ACC112 (cell line): ENCODE results near the gene MAP7D1.
"Not testable (repeated sequence)": the region's sequence is repeated elsewhere in the genome, so short reads cannot be mapped to it uniquely, and the experiment has no call there.

Experiments used
- H2AFZ ChIP-seq: fragments of 200-600 bp; sonication (generic); one replicate; pipeline ENCODE4 v1.6.0; 2017; ENCODE audit warnings: antibody characterized with exemption, low read length; ENCODE audit not compliant: unreplicated experiment
- H3K27ac ChIP-seq: fragments of 200-600 bp; sonication (generic); 2 replicates; pipeline ENCODE4 v1.5.1; 2014; ENCODE audit warnings: low read depth, mild to moderate bottlenecking, antibody characterized with exemption, low read length, moderate library complexity
- H3K27me3 ChIP-seq: fragments of 200-600 bp; sonication (generic); 2 replicates; pipeline ENCODE4 v1.6.1; 2014; ENCODE audit warnings: mild to moderate bottlenecking, antibody characterized with exemption, low read length, moderate library complexity, mixed read lengths; ENCODE audit not compliant: insufficient read depth
- H3K36me3 ChIP-seq: fragments of 200-600 bp; sonication (generic); 2 replicates; pipeline ENCODE4 v1.6.1; 2016; ENCODE audit warnings: mild to moderate bottlenecking, antibody characterized with exemption, low read length, moderate library complexity, mixed read lengths; ENCODE audit not compliant: insufficient read depth
- H3K4me1 ChIP-seq: fragments of 200-600 bp; sonication (generic); one replicate; pipeline ENCODE4 v1.6.1; 2016; ENCODE audit warnings: low read length, mixed read lengths; ENCODE audit not compliant: insufficient read depth, unreplicated experiment, control insufficient read depth
- H3K4me3 ChIP-seq: fragments of 200-600 bp; sonication (generic); 2 replicates; pipeline ENCODE4 v1.5.1; 2014; ENCODE audit warnings: mild to moderate bottlenecking, low read depth, low read length
- H3K79me2 ChIP-seq: fragments of 200-600 bp; sonication (generic); one replicate; pipeline ENCODE4 v1.6.0; 2016; ENCODE audit warnings: low read length; ENCODE audit not compliant: control insufficient read depth, unreplicated experiment, insufficient read depth

MAP7D1 gene

DNA sequence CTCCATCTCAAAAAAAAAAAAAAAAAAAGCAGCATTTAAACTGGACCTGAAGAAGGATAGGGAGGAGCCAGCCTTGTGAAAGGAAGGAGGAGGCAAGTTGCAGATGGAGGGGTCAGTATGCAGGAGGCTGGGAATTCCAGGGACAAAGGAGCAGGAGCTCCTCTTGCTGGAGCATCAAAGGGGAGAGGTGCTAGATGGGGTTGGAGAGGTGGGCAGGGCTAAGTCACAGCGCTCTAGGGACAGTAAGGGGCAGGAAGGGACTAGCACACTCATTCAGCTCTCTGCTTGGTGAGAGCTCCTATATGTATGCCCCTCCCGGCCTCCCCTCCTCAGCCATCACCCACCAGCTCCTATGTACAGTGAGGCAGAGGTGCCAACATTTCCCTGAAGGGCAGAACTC lies 26.8 kb downstream of the MAP7D1 start:
- Histone ChIP-seq H2AFZ (no peak overlapping the region), H3K27me3 (no peaks in the 10 kb centered on the region), H3K27ac (peak overlapping the region; percentile 9; the same call in 1 of the 2 replicates), H3K4me1 (peaks cover 3% of the 10 kb centered on the region), H3K79me2 (no peaks in the 10 kb centered on the region), H3K4me3 (no peak overlapping the region), H3K36me3 (peaks cover 8% of the 10 kb centered on the region; the same call in 1 of the 2 replicates)

GRCh38 chr1:36183309-36183856 lies 27.4 kb downstream of the MAP7D1 start:
- Histone ChIP-seq H3K4me1 (peaks cover 8% of the 10 kb centered on the region), H3K27me3 (no peaks in the 10 kb centered on the region), H3K27ac (peak overlapping the region; percentile 9; the same call in 1 of the 2 replicates), H2AFZ (no peak overlapping the region), H3K79me2 (no peaks in the 10 kb centered on the region), H3K36me3 (peaks cover 8% of the 10 kb centered on the region; the same call in 1 of the 2 replicates), H3K4me3 (no peak overlapping the region)

DNA sequence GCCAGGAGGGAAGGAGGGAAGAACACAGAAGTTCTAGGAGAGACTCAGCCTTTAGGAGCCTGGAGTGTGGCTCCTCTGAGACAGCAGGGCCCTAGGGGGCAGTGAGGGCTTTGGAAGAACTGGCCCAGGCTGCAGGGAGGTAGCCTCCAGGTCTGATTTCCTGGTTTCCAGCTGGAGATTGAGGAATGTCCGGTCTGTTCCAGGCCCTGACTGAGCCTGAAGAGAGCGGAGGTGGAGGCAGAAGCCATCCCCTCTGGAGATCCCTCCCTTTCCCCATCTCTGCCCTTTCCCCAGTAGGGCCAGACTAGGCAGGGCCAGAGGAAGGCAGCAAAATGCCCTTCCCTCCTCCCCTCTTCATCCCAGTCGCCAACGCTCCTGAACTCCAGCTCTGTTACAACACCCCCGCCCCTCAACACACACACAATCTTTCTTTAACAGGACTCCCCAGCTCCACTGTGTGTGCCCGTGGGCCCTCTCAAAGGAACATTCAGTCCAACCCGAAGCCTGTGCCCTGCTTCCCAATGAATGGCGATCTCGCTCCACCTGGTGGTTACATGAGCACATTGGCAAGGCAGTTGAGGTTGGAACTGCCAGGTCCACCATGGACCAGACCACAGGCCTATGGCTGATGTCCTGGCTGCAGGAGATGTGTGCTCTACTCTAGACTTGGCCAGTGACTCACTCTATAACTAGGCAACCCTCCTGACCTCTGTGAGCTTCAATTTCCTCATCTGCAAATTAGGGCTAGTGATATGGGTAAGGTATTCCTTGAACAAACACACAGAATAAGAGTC lies 32.0 kb downstream of the MAP7D1 start:
- H2AFZ ChIP-seq = peak overlapping the region; percentile 27
- no peak overlapping the region for H3K4me3 ChIP-seq
- H3K4me1 ChIP-seq = peaks cover 11% of the 10 kb centered on the region
- H3K27me3 ChIP-seq = no peaks in the 10 kb centered on the region
- H3K27ac ChIP-seq = peak overlapping the region; percentile 81
- H3K36me3 ChIP-seq = no peaks in the 10 kb centered on the region
- no peaks in the 10 kb centered on the region for H3K79me2 ChIP-seq

DNA sequence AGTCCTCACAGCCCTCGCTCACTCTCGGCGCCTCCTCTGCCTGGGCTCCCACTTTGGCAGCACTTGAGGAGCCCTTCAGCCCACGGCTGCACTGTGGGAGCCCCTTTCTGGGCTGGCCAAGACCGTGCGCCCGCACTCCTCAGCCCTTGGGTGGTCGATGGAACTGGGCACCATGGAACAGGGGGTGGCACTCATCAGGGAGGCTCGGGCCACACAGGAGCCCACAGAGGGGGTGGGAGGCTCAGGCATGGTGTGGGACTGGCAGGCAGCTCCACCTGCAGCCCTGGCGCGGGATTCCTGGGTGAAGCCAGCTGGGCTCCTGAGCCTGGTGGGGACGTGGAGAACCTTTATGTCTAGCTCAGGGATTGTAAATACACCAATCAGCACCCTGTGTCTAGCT lies 40.8 kb downstream of the MAP7D1 start:
- not testable (repeated sequence) for H3K27me3 ChIP-seq, H3K79me2 ChIP-seq, H3K36me3 ChIP-seq, H2AFZ ChIP-seq, H3K27ac ChIP-seq, H3K4me3 ChIP-seq, H3K4me1 ChIP-seq

- Histone ChIP-seq H3K27me3 (no peaks in the 10 kb centered on the region), H3K36me3 (no peaks in the 10 kb centered on the region), H3K4me3 (no peak overlapping the region), H3K4me1 (peaks cover 14% of the 10 kb centered on the region), H3K27ac (no peak overlapping the region), H2AFZ (no peak overlapping the region), H3K79me2 (no peaks in the 10 kb centered on the region)
Measured at GRCh38 chr1:36198641-36199040, 42.7 kb downstream of the MAP7D1 start.

DNA sequence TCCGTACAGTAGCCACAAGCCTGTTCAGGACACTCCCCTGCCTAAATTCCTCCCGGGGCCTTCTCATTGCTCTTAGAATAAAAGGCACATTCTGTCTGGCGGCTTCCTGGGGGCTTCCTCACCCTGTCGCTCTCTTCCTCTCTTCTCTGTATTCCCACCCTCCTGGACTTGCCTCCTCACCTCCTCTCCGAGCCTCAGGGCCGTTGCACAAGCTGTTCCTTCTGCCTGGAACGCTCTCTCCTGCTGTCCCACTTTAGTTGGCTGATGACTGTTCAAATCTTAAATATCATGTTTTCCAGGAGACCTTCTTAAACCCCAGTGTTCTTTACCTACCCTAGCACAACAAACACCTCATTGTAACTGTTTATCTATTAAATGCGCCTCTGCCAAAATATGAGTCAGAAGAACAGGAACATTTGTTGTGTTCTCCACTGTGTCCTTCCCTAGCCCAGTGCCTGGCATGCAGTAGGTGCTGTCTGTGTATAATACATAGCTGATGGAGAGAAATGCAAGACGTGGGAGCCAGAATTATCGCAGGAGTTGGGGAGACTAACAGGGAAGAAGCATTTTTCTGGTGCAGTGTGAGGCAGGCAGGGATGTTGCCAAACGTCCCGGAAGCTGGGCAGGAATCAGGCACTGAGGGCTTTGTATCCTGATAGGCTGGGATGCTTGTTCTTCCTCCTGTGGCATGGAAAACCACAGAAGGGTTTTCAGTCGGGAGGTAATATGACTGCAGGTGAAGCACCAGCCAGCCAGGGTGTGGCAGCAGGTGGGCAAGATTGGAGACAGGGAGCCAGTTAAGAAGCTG lies 44.2 kb downstream of the MAP7D1 start:
- Histone ChIP-seq H3K4me3 (no peak overlapping the region), H3K36me3 (no peaks in the 10 kb centered on the region), H3K27ac (no peak overlapping the region), H3K79me2 (no peaks in the 10 kb centered on the region), H3K4me1 (peaks cover 23% of the 10 kb centered on the region), H3K27me3 (no peaks in the 10 kb centered on the region), H2AFZ (peak overlapping the region; percentile 39)

DNA sequence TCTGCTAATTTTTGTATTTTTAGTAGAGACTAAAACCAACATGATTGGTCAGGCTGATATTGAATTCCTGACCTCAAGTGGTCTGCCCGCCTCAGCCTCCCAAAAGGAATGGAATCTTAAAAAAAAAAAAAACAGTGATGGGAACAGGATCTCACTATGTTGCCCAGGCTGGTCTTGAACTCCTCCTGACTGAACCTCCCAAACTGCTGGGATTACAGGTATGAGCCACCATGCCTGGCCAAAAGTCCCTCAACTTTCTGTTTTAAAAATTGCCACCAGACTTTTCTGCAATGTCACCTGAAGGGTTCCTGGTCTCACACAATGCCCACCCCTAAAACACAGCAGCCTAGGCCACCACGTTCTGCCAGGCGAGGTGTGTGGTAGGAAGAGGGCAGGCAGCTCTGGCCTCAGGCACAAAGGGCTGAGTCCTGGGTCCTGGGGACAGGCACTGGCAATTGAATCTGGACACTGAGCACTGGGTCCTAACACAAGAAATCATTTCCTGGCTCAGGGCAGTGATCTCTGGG lies 47.1 kb downstream of the MAP7D1 start:
- Histone ChIP-seq H3K79me2 (no peaks in the 10 kb centered on the region), H3K4me1 (peaks cover 36% of the 10 kb centered on the region), H3K27me3 (no peaks in the 10 kb centered on the region), H3K4me3 (no peak overlapping the region), H2AFZ (no peak overlapping the region), H3K27ac (peak overlapping the region; percentile 66), H3K36me3 (no peaks in the 10 kb centered on the region)

GRCh38 chr1:36203554-36204346 lies 47.8 kb downstream of the MAP7D1 start:
- Histone ChIP-seq H3K27ac (peak overlapping the region; percentile 66), H3K36me3 (no peaks in the 10 kb centered on the region), H3K27me3 (no peaks in the 10 kb centered on the region), H3K4me3 (no peak overlapping the region), H3K4me1 (peaks cover 36% of the 10 kb centered on the region), H2AFZ (no peak overlapping the region), H3K79me2 (no peaks in the 10 kb centered on the region)

- Histone ChIP-seq H3K4me3 (no peak overlapping the region), H3K79me2 (no peaks in the 10 kb centered on the region), H3K27me3 (no peaks in the 10 kb centered on the region), H3K4me1 (peaks cover 36% of the 10 kb centered on the region), H3K27ac (peak overlapping the region; percentile 70), H3K36me3 (no peaks in the 10 kb centered on the region), H2AFZ (no peak overlapping the region)
Measured at GRCh38 chr1:36204347-36204909, 48.5 kb downstream of the MAP7D1 start.
